ENCODE measurements around the gene KLHL35. TPM values are rescaled to one million over a fixed set of nuclear protein-coding genes. Genes with fewer than 3 reads are reported as not detected.

The KLHL35 gene
- total RNA-seq, 2 experiments from 2014 or later = 0.44 to 0.55 TPM

DNA sequence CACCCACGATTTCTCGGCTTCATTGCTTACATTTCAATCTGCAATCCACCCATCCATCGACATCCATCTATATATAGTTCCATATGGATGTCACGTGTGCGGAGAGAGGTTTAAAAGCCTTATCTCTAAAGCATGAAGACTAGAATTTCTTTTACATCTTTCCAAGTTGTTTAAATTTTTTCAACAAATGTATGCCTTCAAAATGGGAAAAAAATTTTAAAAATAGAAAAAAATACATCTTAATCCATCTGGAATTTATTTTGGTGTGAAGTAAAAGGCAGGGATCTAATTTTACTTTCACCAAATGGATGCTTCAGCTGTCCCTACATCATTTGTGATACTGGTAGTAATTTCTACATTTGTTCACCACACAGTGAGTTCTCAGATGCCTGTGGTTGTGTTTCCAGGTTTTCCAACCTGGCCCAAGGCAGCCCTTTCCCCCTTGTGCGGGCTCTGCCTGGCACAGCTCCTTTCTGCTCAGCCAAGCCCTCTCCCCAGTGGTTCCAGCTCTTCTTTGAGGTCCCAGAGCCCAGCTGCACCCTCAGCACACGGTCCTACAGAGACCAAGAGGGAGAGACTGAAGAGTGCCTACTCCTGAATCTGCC lies 37.6 kb upstream of the KLHL35 start:
- CTCF ChIA-PET = no interaction called here
- POLR2A ChIA-PET = no interaction called here

DNA sequence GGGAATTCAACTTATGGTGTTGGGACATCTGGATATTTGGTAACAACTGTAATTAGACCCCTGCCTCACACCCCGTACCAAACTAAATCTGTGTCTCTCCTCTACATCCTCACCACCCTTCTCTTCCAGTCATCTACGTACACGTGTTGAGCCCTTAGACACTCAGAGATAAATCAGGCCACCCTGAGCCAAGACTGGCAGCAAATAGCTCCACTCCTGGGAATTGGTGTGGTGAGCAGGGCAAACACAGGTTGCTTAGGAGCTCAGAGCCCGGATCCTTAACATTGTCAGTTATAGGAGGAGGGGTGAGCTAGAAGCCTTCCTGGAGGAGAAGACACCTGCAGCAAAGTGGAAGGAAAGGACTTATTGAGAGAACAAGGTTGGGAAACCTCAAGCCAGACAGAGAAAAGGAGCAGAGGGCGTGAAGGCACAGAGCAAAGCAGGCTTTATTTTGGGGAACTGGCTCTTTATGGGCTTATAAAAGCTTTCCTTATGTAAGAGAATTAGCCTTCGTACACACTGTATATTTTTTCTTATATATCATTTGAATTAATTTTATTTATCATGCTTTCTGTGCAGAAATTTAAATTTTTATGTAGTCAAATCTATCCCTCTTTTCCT lies 36.9 kb upstream of the KLHL35 start:
- CTCF ChIA-PET = no interaction called here
- POLR2A ChIA-PET = no interaction called here

DNA sequence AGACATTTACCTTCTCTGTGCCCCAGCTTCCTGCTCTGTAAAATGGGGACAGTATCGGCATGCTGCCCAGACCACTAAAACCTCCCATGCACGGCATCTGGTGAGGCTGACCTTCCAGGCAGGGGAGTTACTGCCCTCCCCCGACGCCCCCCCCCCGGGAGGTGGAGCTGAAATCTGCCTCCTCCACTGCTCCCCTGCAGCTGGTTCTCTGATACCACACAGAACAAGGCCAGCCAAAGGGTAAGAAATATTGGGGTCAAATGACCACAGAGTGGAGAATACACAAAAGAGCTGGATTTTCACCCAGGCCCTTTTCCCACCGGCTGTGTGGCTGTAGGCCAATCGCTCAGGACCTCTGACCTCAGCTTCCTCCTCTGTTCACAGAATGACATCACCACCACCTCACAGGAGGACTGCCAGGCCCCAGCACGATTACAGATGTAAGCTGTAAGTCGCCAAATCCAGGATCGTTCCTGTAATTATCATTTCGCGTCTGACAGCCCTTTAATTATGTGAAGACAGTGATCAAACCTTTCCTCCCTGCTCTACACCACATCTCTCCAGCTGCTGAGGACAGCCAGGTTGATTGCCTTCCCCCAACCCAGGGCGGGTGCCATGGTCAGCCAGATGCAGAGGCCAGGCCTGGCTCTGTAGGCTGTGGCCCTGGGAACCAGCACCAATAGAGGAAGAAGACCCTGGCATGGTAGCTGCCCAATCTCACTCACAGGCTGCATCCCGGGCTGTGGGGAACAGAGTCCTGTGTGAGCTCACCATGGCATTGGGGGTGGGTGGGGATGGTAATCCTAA lies 35.7 kb upstream of the KLHL35 start:
- ChIA-PET CTCF (no interaction called here), POLR2A (no interaction called here)

DNA sequence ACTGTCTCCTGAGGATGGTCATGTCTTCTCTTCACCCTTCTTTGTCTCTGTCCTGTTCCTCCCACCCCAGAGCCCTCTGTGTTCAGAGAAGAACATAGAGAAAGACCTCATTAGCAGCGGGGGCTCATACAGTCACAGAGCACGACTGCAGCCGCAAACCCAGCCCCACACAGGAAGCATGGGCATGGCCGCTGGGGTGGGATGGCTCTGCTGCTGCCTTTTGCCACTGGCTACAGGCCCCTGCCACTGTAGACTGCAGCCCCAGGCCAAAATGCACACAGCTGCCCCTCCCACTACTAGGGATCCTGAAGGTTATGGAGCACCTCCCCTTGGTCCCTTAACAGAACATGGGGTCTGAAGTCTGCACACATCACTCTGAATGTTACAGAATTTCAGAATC lies 34.9 kb upstream of the KLHL35 start:
- POLR2A ChIA-PET = no interaction called here
- CTCF ChIA-PET = no interaction called here

DNA sequence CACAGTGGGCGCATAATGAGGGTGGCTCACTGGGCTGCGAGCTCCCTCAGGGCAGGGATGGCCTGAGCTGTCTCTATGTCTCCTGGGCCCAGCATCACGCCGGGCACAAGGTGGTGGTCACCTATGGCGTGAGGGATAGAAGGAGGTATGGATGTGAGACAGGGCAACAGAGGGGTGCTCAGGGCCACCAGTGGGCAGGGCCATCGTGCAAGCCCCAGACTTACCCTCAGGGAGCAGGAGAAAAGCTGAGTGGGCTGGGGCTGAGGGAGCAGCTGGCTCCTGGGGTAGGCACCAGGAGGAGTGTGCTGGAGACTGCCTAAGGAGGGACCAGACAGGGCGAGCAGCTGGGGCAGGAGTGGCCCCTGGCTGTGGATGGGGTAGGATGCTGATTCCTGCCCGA lies 34.3 kb upstream of the KLHL35 start:
- CTCF ChIA-PET = no interaction called here
- POLR2A ChIA-PET = no interaction called here

DNA sequence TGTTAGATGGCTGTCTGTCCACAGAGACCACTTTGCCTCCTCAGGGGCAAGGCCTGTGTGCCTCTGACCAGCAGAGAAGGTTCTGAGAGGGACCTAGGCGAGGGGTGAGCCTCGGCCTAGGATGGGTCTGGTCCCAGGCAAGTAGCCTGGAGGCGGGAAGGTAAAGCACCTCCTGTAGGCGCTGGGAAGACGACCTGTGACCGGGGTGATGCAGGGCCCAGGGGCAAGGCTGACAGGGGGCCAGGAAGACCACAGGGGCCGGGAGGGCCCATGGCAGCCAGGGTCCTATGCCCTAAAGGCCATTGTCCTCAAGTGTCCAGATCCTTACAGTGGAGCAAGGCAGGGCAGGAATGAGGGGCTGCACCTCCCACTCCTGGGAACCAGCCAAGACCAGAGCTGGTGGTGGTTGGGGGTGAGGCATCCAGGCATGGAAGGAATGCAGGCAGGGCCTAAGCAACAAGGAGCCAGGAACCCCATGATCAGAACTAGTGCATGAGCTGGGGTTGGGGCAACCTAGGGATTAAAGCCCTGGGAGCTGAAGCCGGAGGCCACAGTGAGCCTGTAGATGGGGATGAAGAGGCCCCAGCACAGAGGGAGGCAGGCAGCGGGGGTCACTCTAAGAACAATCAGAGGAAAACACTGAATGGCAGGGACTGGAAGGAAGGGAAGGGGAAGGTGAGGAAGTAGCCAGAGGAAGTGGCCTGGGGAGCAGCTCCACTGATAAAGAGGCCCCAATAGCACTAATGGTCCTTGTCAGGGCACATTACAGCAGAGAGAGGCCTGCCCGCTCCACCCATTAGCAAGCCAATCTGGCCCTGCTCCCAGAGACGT lies 32.9 kb upstream of the KLHL35 start:
- ChIA-PET POLR2A (no interaction called here), CTCF (interaction anchor here (0.7 kb wide), 1 partner anchor 27 kb away, joined by 3 read pairs; no protein-coding TSS in a partner anchor)

DNA sequence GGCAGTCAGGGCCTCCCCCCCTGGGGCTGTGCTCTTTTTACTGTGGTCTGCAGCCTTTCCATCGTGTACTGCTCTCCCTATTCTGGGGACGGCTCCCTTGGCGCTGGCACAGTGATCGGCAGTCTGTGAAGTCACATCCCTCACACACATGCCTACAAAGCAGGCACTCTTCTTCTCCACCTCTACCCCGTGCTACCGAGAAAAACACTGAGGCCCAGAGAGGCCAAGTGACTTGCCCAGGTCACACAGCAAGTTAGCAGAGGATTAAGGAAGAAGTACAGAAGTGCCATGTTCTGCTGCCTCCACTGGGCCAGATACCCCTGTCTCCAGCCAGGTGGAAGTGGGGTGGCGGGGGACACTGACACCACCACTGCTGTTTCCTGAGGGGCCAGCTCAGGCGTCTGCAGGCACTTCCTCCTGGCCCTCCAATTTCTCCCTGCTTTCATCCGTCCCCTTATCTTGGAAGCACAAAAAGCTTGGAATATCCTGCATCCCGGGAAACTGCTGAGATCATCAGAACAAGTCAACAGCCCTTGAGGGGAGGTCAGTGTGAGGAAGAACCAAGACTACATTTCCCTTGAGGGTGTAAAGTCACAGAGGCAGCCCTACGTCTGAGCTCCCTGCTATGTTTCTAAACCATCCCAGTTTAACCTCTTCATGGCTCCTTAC lies 30.2 kb upstream of the KLHL35 start:
- CTCF ChIA-PET = interaction anchor here (1.0 to 1.2 kb wide), 3 partner anchors 13 to 22 kb away, joined by 3 read pairs; no protein-coding TSS in a partner anchor

DNA sequence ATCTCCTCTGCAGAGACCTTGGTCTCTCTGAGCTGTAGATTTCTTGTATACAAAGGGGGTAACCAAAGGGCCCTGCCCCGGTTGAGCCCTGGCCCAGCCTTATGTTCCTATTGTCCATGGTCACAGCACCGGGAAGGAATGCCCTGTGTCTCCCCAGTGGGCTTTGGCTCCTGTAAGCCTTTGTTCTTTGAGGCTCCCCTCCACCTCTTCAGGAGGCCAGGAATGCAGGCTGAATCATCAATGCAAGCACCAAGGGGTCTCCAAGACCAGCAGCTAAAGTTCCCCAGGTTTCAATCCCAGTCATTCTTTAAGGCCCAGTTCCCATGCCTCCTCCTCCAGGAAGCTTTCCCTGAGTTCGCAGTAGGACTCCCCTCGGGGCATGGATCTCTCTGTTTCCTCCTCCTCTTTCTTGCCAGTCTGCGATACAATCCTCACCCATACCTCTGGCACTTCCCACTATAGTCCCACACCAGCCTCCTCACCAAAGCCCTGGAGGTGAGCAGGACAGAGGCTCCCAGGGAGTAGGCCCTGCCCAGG lies 29.2 kb upstream of the KLHL35 start:
- CTCF ChIA-PET = interaction anchor here (1.0 kb wide), 1 partner anchor 21 kb away, joined by 3 read pairs; no protein-coding TSS in a partner anchor
- POLR2A ChIA-PET = no interaction called here

More for the DNA sequence above, 30.2 kb upstream of the KLHL35 start:
- POLR2A ChIA-PET = no interaction called here

DNA sequence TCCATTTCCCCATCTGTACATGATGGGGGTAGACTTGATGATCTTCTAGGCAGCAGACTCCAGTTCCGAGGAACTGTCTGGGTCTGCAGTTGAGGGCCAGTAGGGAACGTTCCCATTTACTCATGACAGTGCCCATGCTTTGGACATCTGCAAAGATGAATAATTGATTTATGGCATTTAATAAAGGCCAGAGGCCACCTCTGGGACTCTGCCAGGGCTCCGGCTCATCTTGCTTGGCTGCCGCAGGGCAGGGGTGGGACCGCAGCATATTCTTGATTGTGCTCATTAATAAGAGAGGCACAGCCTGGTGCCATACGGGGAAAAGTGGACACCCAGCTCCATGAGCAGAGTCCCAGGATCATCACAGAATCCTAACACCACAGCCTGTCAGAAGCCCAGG lies 28.1 kb upstream of the KLHL35 start:
- ChIA-PET CTCF (interaction anchor here (1.2 kb wide), 1 partner anchor 64 kb away, joined by 3 read pairs; the partner anchor contains the start of gene GDPD5), POLR2A (no interaction called here)

DNA sequence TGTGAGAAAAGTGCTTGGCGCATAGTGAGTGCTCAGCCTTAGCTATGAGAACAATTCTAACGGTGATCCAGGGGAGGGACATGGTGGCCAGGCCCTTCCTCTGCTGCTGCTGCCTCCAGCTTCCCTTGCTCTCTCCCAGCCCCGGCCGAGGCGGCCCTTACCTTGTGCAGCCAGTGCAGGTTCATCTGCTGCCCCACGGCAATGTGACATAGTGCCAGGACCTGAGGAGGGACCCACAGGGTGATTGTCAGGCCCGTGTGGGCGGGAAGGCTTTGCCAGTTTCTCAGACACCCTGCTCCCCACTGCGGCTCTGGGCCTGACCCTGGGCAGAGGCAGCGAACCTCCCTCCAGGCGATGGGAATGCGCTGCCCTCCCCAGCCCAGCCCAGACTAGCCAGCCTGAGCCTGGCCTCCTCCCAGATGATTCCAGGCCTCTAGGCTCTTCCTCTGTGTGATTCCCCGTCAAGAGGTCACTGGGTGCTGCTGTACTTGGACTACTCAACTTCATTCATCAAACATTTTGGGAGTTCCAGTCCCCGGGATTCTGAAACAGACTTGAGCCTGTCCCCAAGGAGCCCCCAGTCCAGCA lies 23.7 kb upstream of the KLHL35 start:
- ChIA-PET CTCF (interaction anchor here (1.3 kb wide), 1 partner anchor 12 kb away, joined by 3 read pairs; no protein-coding TSS in a partner anchor), POLR2A (interaction anchor here (0.6 kb wide), 1 partner anchor 50 kb away, joined by 3 read pairs; no protein-coding TSS in a partner anchor)

DNA sequence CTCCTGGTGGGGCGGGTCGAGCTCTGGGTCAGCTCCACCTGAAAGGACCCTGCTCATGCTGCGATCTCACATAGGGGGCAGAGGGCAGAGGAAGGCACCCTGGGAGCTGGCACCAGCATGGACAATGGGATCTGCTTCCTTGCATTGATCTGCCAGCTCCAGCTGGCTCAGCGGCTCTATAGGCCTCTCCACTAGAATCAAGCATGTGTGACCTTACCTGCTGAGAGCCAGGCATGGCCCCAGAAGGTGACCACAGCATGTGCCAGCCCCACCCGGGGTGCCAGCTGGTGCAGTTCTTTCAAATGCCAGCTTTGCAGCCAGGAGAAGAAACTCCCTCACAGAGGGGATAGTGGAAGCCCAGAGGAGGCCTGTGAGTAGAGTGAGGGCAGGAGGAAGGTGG lies 22.0 kb upstream of the KLHL35 start:
- CTCF ChIA-PET = interaction anchor here (0.6 kb wide), 2 partner anchors 22 to 223 kb away, joined by 3 to 5 read pairs; partner anchors contain the start of gene KLHL35
- POLR2A ChIA-PET = no interaction called here

DNA sequence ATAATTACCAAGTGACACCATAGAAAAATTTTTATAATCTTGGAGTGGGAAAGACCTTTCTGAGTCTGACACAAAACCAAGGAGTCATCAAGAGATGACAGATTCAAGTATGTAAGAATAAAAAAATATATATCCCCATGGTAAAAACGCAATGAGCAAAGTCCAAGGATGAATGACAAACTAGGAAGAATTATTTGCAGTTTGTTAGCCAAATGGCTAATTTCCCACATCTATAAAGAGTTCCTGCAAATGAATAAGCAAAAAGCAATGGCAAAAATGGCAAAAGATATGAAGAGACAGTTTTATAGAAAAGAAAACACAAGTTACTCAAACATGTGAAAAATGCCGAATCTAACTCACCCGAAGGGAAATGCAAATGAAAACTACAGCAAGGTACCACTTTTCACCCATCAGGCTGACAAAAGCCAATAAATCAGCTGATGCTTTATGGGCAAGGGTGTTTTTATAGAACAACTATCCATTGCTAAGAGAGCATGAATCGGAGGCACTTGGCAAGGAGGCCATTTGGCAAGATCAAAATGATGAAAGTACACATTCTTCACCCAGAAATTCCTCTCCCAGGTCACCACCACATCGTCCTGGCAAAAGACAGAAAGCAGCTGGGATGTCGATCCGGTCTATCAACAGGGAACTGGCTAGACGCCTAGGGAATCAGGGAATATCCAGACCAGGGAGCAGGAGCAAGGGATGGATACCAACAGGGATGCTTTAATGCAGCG lies 21.1 kb upstream of the KLHL35 start:
- ChIA-PET CTCF (interaction anchor here (0.6 kb wide), 2 partner anchors 21 to 224 kb away, joined by 3 to 5 read pairs; partner anchors contain the start of gene KLHL35), POLR2A (no interaction called here)

DNA sequence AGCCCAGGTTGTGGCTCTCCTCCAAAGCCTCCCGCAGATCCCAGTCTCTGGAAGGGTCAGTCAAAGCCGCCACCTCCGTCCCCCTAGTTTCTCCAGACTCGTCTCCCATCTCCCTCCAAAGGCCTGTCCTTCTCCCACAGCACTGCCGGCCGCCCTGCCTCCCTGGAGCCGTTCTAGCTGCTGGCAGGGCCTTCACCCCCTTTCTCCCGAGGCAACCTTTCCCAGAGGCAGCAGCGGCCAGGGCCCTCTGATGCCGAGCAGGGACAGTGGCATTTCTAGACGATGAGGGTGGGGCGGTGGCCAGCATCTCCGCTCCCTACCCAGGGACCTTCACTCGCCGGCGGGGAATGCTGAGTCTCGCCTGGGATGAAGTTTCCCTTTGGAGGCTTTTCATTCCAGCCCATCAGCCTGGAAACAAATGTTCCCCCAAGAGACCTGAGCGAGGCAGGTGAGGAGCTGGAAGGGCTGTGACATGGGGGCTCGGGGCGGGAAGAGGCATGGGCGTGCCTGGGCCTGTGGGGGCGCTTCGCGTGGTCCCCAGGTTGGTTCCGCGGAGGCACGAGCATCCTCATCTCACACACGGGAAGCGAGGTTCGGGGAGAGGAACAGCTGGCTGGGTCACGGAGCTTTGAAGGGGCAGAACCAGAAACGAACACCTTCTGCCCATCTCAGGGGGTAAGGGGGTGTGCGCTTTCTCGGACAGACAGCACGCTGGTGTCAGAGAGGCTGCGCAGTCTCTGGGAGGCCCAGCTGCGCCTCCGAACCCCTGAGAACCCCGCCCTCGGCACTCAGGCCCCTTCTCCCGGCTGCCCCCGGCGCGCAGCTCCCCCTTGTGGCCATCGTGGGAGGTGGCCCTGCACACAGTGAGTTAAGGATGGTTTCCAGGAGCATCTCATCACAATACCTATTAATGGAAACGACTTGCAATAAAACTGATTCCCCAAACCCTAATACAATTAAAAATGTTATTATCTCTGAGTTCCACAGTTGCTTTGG lies 18.1 kb upstream of the KLHL35 start:
- ChIA-PET CTCF (interaction anchor here (0.7 to 1.3 kb wide), 4 partner anchors 8 to 86 kb away, joined by 3 to 4 read pairs (median 3); no protein-coding TSS in a partner anchor), POLR2A (no interaction called here)

DNA sequence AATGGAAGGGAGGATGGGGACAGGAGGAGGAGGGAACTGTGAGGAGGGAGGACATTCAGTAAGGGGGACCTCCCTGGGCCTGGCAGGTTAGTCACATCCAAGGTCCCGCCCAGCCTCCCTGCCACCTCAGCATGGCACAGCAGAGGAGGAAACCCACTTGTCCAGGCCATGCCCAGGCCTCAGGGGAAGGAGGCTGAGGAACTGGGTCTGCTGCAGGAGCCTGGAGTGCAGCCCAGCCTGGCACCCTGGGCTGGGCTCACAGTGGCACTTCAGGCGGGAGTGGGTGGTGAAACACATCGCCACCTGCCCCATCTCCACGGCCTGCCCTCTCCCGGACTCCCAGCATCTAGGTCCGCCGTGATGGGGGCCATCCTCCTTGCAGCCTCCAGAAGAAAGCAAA lies 17.2 kb upstream of the KLHL35 start:
- POLR2A ChIA-PET = no interaction called here

DNA sequence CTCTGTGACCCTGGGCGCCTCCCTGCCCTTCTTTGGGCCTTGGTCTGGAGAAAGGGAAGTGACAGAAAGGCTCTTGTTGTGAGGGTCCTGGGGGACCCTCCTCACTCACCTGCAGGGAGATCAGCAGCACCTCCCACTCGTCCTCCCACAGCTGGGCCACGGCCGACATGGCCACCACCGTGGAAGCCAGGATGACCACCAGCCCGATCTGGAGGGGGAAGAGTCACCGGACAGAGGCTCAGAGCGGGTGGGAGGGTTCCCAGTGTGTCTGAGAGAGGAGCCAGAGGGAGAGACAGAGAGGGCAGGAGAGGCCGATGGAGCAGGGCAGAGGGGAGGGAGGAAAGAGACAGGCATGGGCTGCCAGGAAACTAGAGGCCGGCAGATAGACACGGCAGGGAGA lies 16.8 kb upstream of the KLHL35 start:
- POLR2A ChIA-PET = interaction anchor here (0.6 kb wide), 1 partner anchor 24 kb away, joined by 3 read pairs; no protein-coding TSS in a partner anchor
- CTCF ChIA-PET = no interaction called here

More for the DNA sequence above, 17.2 kb upstream of the KLHL35 start:
- CTCF ChIA-PET = interaction anchor here (1.2 kb wide), 1 partner anchor 87 kb away, joined by 3 read pairs; no protein-coding TSS in a partner anchor

DNA sequence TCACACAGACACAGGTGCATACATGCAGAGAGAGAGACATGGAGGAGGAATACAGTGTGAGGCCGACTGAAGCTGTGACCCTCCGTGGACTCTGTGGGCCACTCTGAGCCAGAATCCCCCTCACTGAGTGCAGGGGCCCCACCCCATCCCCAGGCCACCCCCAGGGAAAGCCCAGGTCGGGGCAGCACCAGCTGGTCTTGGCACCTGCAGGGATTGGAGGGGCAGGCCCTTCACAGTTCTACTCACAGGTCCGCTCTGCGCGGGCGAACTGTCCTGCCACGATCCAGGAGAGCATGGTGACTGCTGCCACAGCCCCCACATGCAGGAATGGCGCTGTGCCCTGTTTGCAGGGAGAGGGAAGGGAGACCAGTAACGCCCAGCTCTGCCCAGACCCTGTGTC lies 16.3 kb upstream of the KLHL35 start:
- POLR2A ChIA-PET = interaction anchor here (0.6 kb wide), 1 partner anchor 24 kb away, joined by 3 read pairs; no protein-coding TSS in a partner anchor

More for the DNA sequence above, 16.3 kb upstream of the KLHL35 start:
- CTCF ChIA-PET = no interaction called here

Measured in activated CD8-positive, alpha-beta memory T cell treated with anti-CD3 and anti-CD28 coated beads for 36 hours (primary cell).